ENCODE results near the gene DDX52. TPM values are rescaled to one million over a fixed set of nuclear protein-coding genes. Genes with fewer than 3 reads are reported as not detected.

DDX52 gene
- polyA plus RNA-seq, 4 donors, result 35.2 to 48.3 (median 42.9) TPM

DNA sequence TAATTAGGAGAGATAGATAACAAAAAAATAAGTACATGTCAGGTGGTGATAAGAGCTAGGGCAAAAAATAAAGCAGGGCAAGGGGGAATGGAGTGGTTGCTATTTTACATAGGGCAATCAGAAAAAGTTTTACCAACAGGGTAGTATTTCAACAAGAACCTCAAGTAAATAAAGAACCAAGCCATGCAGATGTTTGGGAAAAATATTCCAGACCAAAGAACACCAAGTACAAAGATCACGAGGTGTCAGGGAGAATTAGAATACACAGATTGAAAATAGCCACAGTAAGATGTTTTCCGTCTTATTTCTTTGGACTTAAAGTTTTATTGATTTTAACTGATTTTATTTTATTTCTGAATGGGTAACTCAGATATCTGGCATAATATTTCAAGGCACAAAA, 45.1 kb downstream of the DDX52 start:
- no peak for DNase-seq (ENCODE audit: low read depth in 4 of 4, low spot score in 3 of 4)

DNA sequence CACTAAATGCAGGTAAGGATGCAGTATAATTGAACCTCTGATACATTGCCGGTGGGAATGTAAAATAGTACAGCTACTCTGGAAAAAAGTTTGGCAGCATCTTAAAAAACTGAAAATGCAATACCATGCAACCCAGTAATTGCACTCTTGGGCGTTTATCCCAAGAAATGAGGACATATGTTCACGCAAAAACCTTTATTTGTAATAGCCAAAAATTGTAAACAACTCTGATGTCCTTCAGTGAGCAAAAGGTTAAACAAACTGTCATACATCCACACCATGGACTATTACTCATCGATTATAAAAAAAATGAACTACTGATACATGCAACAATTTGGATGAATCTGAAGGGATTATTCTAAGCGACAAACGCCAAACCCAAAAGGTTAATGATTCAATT, 51.0 kb downstream of the DDX52 start:
- no peak for DNase-seq (ENCODE audit: low read depth in 4 of 4, low spot score in 3 of 4)

GRCh38 chr17:37585066-37585465, 58.2 kb downstream of the DDX52 start:
- no peak for DNase-seq (ENCODE audit: low read depth in 4 of 4, low spot score in 3 of 4)

DNA sequence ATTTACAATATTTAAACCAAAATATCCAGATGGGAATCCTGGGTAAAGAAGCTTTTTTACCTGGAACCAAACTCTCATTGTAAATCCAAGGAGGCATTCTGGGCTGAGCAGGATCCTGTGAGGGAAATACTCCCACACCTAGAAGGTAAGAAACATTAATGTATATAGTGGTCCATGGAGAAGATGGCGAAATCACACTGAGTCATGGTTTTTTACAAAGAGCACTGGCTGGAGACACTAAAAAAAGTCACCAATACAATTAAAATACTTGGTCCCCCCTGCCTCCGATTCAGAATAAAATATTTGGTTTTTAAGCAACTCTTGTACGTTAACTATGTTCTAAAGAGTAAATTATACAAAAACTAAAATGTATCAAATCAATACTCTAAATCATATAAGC, 67.0 kb downstream of the DDX52 start:
- DNase-seq (ENCODE audit: low read depth in 4 of 4, low spot score in 3 of 4), result no peak

- DNase-seq (ENCODE audit: low read depth in 4 of 4, low spot score in 3 of 4), result no peak
Observed at GRCh38 chr17:37574427-37574826, 68.8 kb downstream of the DDX52 start.

DNA sequence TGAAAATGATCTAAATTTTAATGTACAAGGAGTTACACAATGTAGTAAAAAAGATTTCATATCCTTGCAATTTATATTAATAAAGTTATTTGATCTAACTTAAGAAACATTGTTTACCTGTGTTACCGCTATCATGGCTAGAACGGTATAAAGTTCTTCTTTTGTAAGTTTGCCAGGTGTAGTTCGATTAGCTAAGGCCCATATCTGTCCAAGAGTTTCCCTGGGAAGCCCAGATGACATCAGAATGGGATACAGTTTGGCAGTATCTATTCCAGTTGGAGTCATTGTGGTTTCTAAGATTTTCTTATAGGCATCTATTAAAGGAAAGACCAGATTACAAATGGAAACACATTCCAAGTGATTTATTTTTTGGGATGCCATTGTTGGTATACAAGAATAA, 71.6 kb downstream of the DDX52 start:
- no peak for DNase-seq (ENCODE audit: low read depth in 4 of 4, low spot score in 3 of 4)

DNA sequence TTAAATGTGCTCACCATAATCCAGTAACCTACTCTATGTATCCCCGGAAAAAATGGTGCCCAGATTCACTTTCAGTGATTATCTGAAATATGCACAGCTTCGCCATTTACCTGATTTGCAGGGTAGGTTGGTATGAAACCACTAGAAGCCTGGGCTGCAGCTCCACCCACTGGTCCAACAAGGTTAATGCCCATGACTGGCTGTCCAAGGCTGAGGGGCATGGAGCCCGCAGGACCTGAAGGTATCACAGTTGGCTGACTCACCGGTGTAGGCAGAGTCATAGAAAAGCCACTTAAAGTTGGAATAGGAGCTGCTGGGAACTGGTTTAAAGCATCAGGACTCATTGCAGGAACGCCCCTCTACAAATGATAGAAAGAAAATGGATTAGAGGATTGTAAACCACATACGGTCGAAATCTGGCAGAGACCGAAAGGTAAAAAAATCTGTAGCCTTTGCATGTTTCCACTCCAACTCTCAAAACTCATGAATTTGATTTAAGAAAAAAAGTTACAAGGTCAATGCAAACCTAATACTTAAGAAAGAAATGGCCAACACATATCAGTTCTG, 72.6 kb downstream of the DDX52 start:
- peak in 2 of 4 donors; percentile 5 to 6 for DNase-seq (ENCODE audit: low read depth in 4 of 4, low spot score in 3 of 4)

DNA sequence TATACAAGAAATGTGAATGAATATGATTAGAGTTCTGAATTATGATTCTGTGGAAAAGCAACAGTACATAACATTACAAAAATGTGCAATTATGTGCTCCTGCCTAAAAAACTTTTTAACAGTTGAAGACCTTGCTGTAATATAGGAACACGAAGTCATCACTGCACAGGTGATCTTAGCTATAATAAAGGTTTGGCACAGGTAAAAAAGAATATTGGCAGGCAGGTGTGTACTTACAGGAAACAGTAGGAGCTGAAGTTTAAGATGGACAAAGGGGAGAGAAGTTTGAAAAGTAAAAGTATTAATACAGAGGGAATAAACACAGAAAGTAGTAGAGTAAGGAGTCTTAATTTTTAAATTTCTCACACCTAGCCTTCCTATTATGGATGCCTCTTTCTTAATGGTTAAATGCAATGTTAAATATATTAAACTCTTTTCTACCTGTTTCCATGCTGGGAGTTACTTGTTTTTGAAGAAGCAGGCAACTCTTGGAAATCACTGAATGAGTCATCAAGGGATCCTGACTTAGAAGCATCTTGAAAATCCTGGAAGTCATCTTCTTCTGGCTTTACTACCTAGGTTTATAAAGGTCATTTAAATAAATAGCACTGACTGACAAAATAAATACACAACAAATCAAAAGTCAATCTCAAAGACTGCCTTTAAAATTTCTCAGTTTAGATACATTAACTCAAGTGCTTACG, 74.7 kb downstream of the DDX52 start:
- DNase-seq (ENCODE audit: low read depth in 4 of 4, low spot score in 3 of 4), result no peak

- DNase-seq (ENCODE audit: low read depth in 4 of 4, low spot score in 3 of 4), result no peak
Observed at GRCh38 chr17:37567538-37567937, 75.7 kb downstream of the DDX52 start.

DNA sequence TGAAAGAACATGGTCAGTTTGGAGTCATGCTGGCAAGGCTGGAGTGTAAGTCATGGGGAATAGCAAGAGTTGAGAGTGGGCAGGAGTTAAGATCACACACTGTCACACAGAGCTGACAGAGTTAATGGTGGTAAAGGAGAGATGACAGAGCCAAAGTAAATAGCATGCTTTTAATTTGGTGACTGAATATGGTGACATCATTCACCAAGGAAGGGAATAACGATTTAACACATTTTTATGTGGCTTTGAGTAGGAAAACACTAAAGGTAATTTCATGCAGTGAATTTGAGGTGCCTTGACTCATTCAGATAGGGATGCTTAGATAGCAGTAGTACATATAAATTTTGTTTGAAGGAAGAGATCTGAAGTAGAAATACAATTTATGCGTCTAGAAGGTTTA, 76.1 kb downstream of the DDX52 start:
- DNase-seq (ENCODE audit: low read depth in 4 of 4, low spot score in 3 of 4), result no peak

DNA sequence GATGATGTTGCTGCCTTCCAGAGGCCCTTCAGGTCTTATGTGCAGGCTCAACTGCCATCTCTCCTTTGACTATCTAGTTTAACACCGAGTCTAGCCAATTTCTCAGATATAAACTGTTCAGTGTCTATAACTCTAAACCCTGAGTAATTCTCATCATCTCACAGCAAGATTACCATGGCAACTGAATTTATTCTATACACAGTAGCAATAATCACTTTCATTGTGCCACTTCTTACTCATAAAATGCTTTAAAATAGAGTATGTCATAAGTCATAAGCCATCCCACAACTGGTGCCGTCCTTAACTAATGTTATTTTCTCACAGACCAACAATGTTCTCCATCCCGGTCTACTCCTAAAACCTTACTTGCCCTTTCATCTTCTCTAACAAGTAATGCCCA, 79.0 kb downstream of the DDX52 start:
- no peak for DNase-seq (ENCODE audit: low read depth in 4 of 4, low spot score in 3 of 4)

GRCh38 chr17:37562016-37562745, 81.1 kb downstream of the DDX52 start:
- no peak for DNase-seq (ENCODE audit: low read depth in 4 of 4, low spot score in 3 of 4)

Other genes with a start within 250 kb of the DDX52 start
- 10 to 100 TPM; 38.8 to 48.6 (median 43.3) TPM for gene ACACA, start 236.6 kb downstream of the DDX52 start, polyA plus RNA-seq (ENCODE audit: insufficient read length in 4 of 4)
- gene TADA2A, start 236.6 kb downstream of the DDX52 start, polyA plus RNA-seq (ENCODE audit: insufficient read length in 4 of 4), result 10 to 100 TPM; 14.2 to 28.9 (median 26.3) TPM
- 10 to 100 TPM; 14.8 to 17.2 (median 15.8) TPM for gene DUSP14, start 153.6 kb downstream of the DDX52 start, polyA plus RNA-seq (ENCODE audit: insufficient read length in 4 of 4)
- gene SYNRG, start 34.0 kb downstream of the DDX52 start, polyA plus RNA-seq (ENCODE audit: insufficient read length in 4 of 4), result 10 to 100 TPM; 36.8 to 42.3 (median 40.8) TPM
- gene HNF1B, start 101.6 kb upstream of the DDX52 start, polyA plus RNA-seq (ENCODE audit: insufficient read length in 4 of 4), result 100 to 1,000 TPM; 119 to 134 (median 126) TPM